ENCODE results near the gene POMGNT1.
A peak's percentile ranks its signal among the peaks of the same experiment; 100 is the strongest.

The POMGNT1 gene

GRCh38 chr1:46166521-46167462 lies 31.4 kb downstream of the POMGNT1 start:
- peak overlapping the region; percentile 43 for H3K4me3 ChIP-seq (ENCODE audit: low read depth, low read length)
- DNase-seq (ENCODE audit: low read depth) = no peak

- H3K4me3 ChIP-seq (ENCODE audit: low read depth, low read length) = no peak overlapping the region
- no peak for DNase-seq (ENCODE audit: low read depth)
Measured at GRCh38 chr1:46160212-46160611, 38.0 kb downstream of the POMGNT1 start.

GRCh38 chr1:46159516-46159915 lies 38.7 kb downstream of the POMGNT1 start:
- no peak for DNase-seq (ENCODE audit: low read depth)
- no peak overlapping the region for H3K4me3 ChIP-seq (ENCODE audit: low read depth, low read length)

- H3K4me3 ChIP-seq (ENCODE audit: low read depth, low read length) = no peak overlapping the region
- DNase-seq (ENCODE audit: low read depth) = no peak
Measured at GRCh38 chr1:46158312-46159281, 39.6 kb downstream of the POMGNT1 start.

- no peak for DNase-seq (ENCODE audit: low read depth)
- H3K4me3 ChIP-seq (ENCODE audit: low read depth, low read length) = no peak overlapping the region
Measured at GRCh38 chr1:46157916-46158311, 40.3 kb downstream of the POMGNT1 start.

- no peak overlapping the region for H3K4me3 ChIP-seq (ENCODE audit: low read depth, low read length)
- no peak for DNase-seq (ENCODE audit: low read depth)
Measured at GRCh38 chr1:46153732-46154131, 44.5 kb downstream of the POMGNT1 start.

GRCh38 chr1:46153228-46153627 lies 45.0 kb downstream of the POMGNT1 start:
- DNase-seq (ENCODE audit: low read depth) = no peak
- no peak overlapping the region for H3K4me3 ChIP-seq (ENCODE audit: low read depth, low read length)

- no peak overlapping the region for H3K4me3 ChIP-seq (ENCODE audit: low read depth, low read length)
Measured at GRCh38 chr1:46152016-46152415, 46.2 kb downstream of the POMGNT1 start.

GRCh38 chr1:46150085-46150484 lies 48.1 kb downstream of the POMGNT1 start:
- DNase-seq (ENCODE audit: low read depth) = no peak
- H3K4me3 ChIP-seq (ENCODE audit: low read depth, low read length) = no peak overlapping the region

More at GRCh38 chr1:46152016-46152415, 46.2 kb downstream of the POMGNT1 start:
- DNase-seq (ENCODE audit: low read depth) = peak; percentile 52

GRCh38 chr1:46148318-46148717 lies 49.9 kb downstream of the POMGNT1 start:
- no peak overlapping the region for H3K4me3 ChIP-seq (ENCODE audit: low read depth, low read length)
- no peak for DNase-seq (ENCODE audit: low read depth)

All from skeletal muscle cell (primary cell).